ENCODE results near the gene SMOC1.

Gene SMOC1

GRCh38 chr14:69993326-69993725 is 114.1 kb downstream of the SMOC1 start:
- intact Hi-C loops (cut with DNase I; ENCODE audit: low total_unique reads), result loop anchor here (10.0 kb wide), 1 partner anchor 69 kb away; no protein-coding TSS in a partner anchor
- Histone ChIP-seq H3K4me1 (peaks cover 0 to 65% (median 40%) of the 10 kb centered on the region in 4 donors), H3K36me3 (no peaks in the 10 kb centered on the region), H3K27ac (peak overlapping the region; percentile 64 to 71), H3K27me3 (no peaks in the 10 kb centered on the region), H3K9me3 (no peaks in the 10 kb centered on the region), H3K4me3 (no peak overlapping the region)
- TF ChIP-seq CTCF (IDR thresholded peaks at IDR 0.05), result no peak
- DNase-seq, result no peak

GRCh38 chr14:69994002-69994401 is 114.8 kb downstream of the SMOC1 start:
- peak overlapping the region in 1 of 2 donors; percentile 1 for H3K4me3 ChIP-seq

GRCh38 chr14:69996216-69996615 is 117.0 kb downstream of the SMOC1 start:
- Histone ChIP-seq H3K27me3 (no peaks in the 10 kb centered on the region), H3K36me3 (no peaks in the 10 kb centered on the region), H3K4me1 (peaks cover 0 to 51% (median 31%) of the 10 kb centered on the region in 4 donors), H3K27ac (peak overlapping the region in 1 of 2 donors; percentile 25), H3K9me3 (no peaks in the 10 kb centered on the region), H3K4me3 (no peak overlapping the region)
- TF ChIP-seq CTCF (IDR thresholded peaks at IDR 0.05), result no peak
- intact Hi-C loops (cut with DNase I; ENCODE audit: low total_unique reads), result loop anchor here (10.0 kb wide), 1 partner anchor 71 kb away; no protein-coding TSS in a partner anchor
- DNase-seq, result no peak

More at GRCh38 chr14:69994002-69994401, 114.8 kb downstream of the SMOC1 start:
- intact Hi-C loops (cut with DNase I; ENCODE audit: low total_unique reads), result loop anchor here (10.0 kb wide), 1 partner anchor 69 kb away; no protein-coding TSS in a partner anchor
- Histone ChIP-seq H3K27me3 (no peaks in the 10 kb centered on the region), H3K4me1 (peaks cover 0 to 69% (median 45%) of the 10 kb centered on the region in 4 donors), H3K9me3 (no peaks in the 10 kb centered on the region), H3K27ac (peak overlapping the region; percentile 64 to 71), H3K36me3 (no peaks in the 10 kb centered on the region)
- DNase-seq, result no peak
- TF ChIP-seq CTCF (IDR thresholded peaks at IDR 0.05), result no peak

GRCh38 chr14:69997849-69998248 is 118.6 kb downstream of the SMOC1 start:
- intact Hi-C loops (cut with DNase I; ENCODE audit: low total_unique reads), result loop anchor here (10.0 kb wide), 1 partner anchor 73 kb away; no protein-coding TSS in a partner anchor
- Histone ChIP-seq H3K27ac (peak overlapping the region; percentile 24 to 54), H3K4me1 (peaks cover 0 to 35% (median 23%) of the 10 kb centered on the region in 4 donors), H3K27me3 (no peaks in the 10 kb centered on the region), H3K9me3 (no peaks in the 10 kb centered on the region), H3K36me3 (no peaks in the 10 kb centered on the region), H3K4me3 (no peak overlapping the region)
- no peak for TF ChIP-seq CTCF (IDR thresholded peaks at IDR 0.05)
- DNase-seq, result peak; percentile 51 to 77

- Histone ChIP-seq H3K27me3 (no peaks in the 10 kb centered on the region), H3K27ac (peak overlapping the region in 1 of 2 donors; percentile 15), H3K36me3 (no peaks in the 10 kb centered on the region), H3K4me3 (no peak overlapping the region), H3K4me1 (peaks cover 0 to 21% (median 16%) of the 10 kb centered on the region in 4 donors), H3K9me3 (no peaks in the 10 kb centered on the region)
- TF ChIP-seq CTCF (IDR thresholded peaks at IDR 0.05), result no peak
- intact Hi-C loops (cut with DNase I; ENCODE audit: low total_unique reads), result loop anchor here (10.0 kb wide), 1 partner anchor 74 kb away; no protein-coding TSS in a partner anchor
- DNase-seq, result no peak
These were observed 120.1 kb downstream of the SMOC1 start for GRCh38 chr14:69999261-69999674.
